HG02678 (cell line): ENCODE data around the gene AGRN.
"Not testable (repeated sequence)": the region's sequence is repeated elsewhere in the genome, so short reads cannot be mapped to it uniquely, and the experiment has no call there.

Experiments used
- ATAC-seq: cut with Tn5 transposase; IDR thresholded peaks from one replicate; pipeline ENCODE4 v1.9.1; 2021; ENCODE audit warnings: mild to moderate bottlenecking, moderate library complexity; ENCODE audit not compliant: unreplicated experiment

The AGRN gene

GRCh38 chr1:1020000-1020404, at the start of gene AGRN:
Gene AGRN, plus strand, starts transcription at chr1:1020120. Its CDS starts 53 bp downstream, at chr1:1020173.
- ATAC-seq = peak; percentile 34

- ATAC-seq = no peak
Measured at GRCh38 chr1:970242-970972, 49.5 kb upstream of the AGRN start.

GRCh38 chr1:970973-971730, 48.8 kb upstream of the AGRN start:
- no peak for ATAC-seq

GRCh38 chr1:971751-972506, 48.0 kb upstream of the AGRN start:
- ATAC-seq = no peak

GRCh38 chr1:972726-973458, 47.0 kb upstream of the AGRN start:
- no peak for ATAC-seq

- no peak for ATAC-seq
Measured at GRCh38 chr1:973459-974292, 46.2 kb upstream of the AGRN start.

GRCh38 chr1:974293-974640, 45.7 kb upstream of the AGRN start:
- no peak for ATAC-seq

GRCh38 chr1:974687-975328, 45.1 kb upstream of the AGRN start:
- ATAC-seq = no peak

- no peak for ATAC-seq
Measured at GRCh38 chr1:975365-975764, 44.6 kb upstream of the AGRN start.

GRCh38 chr1:975896-976683, 43.8 kb upstream of the AGRN start:
- ATAC-seq = no peak

- ATAC-seq = not testable (repeated sequence)
Measured at GRCh38 chr1:976791-977190, 43.1 kb upstream of the AGRN start.

GRCh38 chr1:978069-978834, 41.7 kb upstream of the AGRN start:
- no peak for ATAC-seq

GRCh38 chr1:978835-979743, 40.8 kb upstream of the AGRN start:
- ATAC-seq = no peak

GRCh38 chr1:979744-980072, 40.2 kb upstream of the AGRN start:
- no peak for ATAC-seq

GRCh38 chr1:980137-980571, 39.8 kb upstream of the AGRN start:
- no peak for ATAC-seq

GRCh38 chr1:980602-981395, 39.1 kb upstream of the AGRN start:
- ATAC-seq = no peak
